Lung microvascular endothelial cell (primary cell): ENCODE measurements around the gene RARRES2. TPM values are rescaled to one million over a fixed set of nuclear protein-coding genes. Genes with fewer than 3 reads are reported as not detected.
"Not testable (repeated sequence)": the region's sequence is repeated elsewhere in the genome, so short reads cannot be mapped to it uniquely, and the experiment has no call there.

Experiments used
- DNase-seq, 2 donors: peaks; one replicate each; pipeline versions ENCODE4 v3.0.0 to v3.0.0-alpha.2; 2010; ENCODE audit warnings: low read depth in 2 of 2
- total RNA-seq: library from RNA; depleted of rRNA; stranded (reverse); fragments of >200 nt; gene quantifications from 2 replicates; pipeline ENCODE4 v1.2.1, GENCODE V29; 2014

Gene RARRES2
- total RNA-seq, 1 donor from 2014 or later, result 2.8 TPM

DNA sequence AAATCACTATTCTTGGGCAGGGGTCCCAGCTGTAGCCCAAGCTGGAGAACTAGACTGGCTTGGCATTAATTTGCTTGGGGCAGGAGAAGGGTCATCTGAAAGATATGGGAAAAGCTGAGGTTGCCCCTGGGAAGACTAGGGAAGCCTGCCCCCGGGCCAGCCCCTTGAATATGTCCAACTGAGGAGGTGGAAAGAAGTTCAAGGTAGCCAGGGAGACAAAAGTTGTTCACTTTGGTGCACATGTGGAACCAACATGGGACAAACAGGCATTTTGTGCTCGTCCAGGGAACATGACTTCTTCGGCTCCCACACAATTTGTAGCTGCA is 19.7 kb downstream of the RARRES2 start:
- no peak for DNase-seq

DNA sequence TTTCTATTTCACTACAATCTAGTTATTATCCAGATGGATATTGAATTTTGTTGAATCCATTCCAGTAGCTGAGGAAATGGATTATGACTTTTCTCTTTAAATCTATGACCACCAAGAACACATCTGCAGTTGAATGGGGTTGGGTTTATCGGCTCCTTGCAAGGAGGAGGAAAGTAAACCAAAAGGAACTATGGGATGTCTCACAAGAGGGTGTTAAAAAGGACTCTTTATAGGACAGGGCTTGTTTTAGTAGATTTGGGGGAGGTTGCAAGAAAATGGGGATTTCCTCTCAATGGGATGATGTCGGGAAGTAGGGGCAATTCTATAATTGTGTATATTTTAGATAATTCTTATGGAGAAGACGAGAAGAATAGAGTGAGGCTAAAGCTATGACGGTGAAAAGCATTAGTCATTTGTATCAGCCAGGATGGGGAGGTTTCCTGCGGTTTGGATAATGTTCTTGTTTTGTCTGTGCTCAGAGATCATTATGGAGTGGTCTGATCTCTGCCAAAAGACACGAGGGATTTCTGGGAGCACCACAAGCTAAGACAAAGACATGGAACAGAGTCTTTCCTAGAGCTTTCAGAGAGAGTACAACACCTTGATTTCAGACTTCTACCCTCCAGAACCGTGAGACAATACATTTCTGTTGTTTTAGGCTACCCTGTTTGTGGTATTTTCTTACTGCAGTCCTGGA is 23.5 kb downstream of the RARRES2 start:
- DNase-seq, result peak; percentile 63 to 68

DNA sequence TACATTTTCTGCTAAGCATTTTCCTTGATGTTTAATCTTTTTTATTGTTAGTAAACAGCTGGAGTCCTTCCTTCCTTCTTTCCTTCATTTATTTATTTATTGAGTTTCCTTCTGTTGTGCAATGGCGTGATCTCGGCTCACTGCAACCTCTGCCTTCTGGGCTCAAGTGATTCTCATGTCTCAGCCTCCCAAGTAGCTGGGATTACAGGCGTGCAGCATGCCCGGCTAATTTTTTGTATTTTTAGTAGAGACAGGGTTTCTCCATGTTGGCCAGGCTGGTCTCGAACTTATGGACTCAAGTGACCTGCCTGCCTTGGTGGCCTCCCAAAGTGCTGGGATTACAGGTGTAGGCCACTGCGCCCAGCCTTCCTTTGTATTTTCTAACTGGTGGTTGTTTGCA is 24.4 kb downstream of the RARRES2 start:
- DNase-seq, result not testable (repeated sequence)

DNA sequence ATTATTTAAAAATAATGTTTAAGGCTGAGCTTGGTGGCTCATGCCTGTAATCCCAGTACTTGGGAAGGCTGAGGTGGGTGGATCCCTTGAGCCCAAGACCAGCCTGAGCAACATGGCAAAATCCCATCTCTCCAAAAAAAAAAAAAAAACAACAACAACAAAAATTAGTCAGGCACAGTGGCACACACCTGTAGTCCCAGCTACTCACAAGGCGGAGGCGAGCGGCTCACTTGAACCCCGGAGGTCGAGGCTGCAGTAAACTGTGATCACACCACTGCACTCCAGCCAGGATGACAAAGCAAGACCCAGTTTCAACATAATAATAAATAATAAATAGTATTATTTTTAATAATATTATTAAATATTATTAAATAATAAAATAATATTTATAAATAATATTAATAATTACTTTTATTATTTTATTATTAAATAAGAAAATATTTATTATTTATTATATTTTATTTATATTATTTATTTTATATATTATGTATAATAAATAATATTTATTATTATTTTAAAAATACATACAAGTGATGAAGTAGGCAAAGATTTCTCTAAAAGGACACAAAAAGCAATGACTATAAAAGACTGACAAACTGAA is 26.7 kb downstream of the RARRES2 start:
- no peak for DNase-seq

DNA sequence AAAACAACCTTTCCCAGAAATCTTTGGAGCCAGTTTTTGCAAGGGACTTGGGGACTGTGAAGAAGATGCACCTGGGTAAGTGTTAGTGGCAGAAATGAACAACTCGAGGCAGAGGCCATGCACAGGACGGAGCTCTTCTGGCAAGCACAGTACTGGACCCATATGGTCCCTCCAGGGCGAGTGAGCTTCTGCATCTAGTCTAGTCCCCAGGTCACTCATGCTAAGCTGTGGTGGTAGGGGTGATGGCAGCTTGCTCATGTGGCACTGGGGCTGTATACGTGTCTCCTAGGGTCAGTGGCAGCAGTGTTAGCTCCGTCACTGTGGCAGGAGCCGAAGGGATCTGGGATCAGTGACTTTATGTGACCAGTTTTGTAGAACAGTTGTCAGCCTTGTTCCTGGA is 27.6 kb downstream of the RARRES2 start:
- no peak for DNase-seq

DNA sequence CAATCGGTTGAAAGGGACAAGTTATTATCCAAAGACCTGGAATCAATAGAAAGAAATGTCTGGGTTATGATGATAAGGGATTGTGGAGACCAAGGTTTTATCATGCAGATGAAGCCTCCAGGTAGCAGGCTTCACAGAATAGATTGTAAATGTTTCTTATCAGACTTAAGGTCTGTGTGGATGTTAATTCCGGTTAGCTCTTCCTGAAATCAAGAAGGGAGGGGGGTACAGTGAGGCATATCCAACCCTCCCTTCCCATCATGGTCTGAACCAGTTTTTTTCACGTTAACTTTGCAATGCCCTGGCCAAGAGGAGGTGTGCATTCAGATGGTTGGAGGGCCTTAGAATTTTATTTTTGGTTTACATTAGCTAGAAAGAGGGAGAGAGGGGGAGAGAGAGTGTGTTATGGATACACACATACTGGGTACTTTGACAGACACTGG is 28.0 kb downstream of the RARRES2 start:
- no peak for DNase-seq

DNA sequence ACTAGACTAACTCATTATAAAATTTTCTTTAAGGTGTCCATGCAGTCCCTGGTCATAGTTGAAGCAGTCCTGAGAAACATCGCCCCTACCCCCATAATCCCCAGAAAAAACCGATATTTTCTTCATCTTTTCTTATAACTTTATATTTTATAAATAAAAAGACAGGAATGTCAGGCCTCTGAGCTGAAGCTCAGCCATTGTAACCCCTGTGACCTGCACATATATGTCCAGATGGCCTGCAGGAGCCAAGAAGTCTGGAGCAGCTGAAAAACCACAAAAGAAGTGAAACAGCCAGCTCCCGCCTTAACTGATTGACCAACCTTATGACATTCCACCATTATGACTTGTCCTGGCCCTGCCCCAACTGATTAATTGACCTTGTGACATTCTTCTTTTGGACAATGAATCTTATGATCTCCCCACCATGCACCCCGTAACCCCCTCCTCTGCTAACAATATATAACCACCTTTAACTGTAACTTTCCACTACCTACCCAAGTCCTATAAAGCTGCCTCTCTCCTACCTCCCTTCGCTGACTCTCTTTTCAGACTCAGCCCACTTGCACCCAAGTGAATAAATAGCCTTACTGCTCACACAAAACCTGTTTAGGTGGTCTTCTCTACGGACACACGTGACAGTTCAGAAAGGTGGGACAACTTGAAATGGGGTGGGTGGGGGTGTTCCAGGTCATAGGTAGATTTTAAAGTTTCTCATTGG is 28.6 kb downstream of the RARRES2 start:
- DNase-seq, result not testable (repeated sequence)

DNA sequence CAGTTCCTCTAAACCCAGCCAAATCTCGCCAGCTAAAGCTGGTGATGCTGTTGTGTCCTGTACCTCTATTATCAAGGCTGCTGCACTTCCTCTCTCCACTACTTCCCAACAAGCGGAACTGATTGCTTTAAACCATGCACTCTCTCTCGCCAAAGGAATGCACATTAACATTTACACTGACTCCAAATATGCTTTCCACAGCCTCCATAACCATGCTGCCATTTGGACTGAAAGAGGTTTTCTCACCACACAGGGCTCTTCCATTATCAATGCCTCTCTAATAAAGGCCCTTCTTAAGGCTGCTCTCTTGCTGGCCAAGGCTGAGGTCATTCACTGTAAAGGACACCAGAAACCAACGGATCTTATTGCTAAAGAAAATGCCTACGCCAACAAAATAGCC is 29.7 kb downstream of the RARRES2 start:
- DNase-seq, result no peak

DNA sequence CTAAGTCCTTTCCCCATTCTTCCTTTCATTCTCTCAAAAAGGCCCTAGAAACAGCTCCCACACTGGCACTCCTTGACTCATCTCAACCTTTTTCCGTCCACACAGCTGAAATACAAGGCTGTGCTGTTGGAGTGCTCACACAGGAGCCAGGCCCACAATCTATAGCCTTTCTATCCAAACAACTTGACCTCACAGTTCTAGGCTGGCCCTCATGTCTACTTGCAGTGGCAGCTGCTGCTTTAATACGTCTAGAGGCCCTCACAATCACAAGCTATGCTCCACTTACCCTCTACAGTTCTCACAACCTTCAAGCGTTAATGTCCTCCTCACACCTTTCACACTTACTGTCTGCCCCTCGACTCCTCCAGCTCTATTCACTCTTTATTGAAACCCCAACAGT is 30.3 kb downstream of the RARRES2 start:
- no peak for DNase-seq

DNA sequence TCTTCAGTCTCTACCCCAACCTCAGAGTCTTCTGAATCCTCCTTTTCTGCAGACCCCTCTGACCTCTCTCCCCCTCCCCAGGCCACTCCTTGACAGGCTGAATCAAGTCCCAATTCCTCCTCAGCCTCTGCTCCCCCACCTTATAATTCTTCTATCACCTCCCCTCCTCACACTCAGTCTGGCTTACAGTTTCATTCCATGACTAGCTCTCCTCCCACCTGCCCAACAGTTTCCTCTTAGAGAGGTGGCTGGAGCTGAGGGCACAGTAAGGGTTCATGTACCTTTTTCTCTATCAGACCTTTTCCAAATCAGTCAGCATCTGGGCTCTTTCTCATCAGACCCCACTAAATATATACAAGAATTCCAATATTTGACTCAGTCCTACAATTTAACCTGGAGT is 32.9 kb downstream of the RARRES2 start:
- DNase-seq, result no peak

DNA sequence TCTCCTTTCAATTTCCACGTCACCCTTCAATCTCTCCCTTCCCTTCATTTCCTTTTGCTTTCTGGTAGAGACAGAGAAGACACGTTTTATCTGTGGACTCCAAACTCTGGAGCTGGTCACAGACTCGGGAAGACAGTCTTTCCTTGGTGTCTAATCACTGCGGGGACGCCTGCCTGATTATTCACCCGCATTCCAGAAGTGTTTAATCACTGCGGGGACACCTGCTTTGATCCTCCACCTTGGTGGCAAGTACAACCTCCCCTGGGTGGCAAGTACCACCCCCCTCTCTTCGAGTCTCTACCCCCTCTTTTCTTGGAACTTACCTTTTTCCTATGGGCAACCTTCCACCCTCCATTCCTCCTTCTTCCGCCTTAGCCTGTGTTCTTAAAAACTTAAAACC is 33.5 kb downstream of the RARRES2 start:
- no peak for DNase-seq

DNA sequence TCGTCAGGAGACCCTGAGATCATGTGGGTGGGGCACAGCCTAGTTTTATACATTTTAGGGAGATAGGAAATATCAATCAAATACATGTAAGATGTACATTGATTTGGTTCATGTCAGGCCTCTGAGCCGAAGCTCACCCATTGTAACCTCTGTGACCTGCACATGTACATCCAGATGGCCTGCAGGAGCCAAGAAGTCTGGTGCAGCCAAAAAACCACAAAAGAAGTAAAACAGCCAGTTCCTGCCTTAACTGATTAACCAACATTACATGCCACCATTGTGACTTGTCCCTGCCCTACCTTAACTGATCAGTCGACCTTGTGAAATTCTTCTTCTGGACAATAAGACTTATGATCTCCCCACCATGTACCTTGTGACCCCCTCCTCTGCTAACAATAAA is 34.3 kb downstream of the RARRES2 start:
- no peak for DNase-seq

DNA sequence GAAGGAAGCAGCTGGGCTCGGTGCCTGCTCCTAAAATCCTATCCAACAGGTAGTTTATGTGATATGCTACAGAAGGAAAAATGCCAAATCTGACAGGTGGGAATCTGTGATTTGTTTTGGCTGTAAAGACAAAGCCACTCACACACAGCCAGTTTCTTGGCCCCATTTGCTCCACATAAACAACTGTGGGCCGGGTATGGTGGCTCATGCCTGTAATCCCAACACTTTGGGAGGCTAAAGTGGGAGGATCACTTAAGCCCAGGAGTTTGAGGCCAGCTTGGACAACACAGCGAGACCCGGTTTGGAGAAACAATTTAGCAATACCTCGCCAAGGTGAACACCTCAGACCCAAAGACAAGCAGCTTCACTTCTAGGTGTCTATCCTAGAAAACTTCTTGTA is 35.1 kb downstream of the RARRES2 start:
- DNase-seq, result not testable (repeated sequence)

DNA sequence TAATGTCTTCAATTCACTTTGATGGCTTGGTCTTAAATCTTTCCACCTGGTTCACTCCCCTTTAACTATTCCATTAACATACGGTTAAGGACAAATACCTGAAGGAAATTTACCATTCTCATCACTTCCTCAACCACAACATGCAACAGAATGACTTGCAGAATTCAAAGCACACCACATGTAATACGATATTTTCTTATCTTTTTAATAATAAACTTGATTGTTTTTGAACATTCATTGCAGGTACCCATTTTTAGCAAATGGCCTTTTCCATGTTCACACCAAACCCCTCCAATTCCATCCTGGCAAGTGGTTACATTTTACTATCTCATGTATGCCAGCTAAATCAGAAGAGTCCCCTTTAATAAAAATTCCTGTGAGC is 35.5 kb downstream of the RARRES2 start:
- not testable (repeated sequence) for DNase-seq

DNA sequence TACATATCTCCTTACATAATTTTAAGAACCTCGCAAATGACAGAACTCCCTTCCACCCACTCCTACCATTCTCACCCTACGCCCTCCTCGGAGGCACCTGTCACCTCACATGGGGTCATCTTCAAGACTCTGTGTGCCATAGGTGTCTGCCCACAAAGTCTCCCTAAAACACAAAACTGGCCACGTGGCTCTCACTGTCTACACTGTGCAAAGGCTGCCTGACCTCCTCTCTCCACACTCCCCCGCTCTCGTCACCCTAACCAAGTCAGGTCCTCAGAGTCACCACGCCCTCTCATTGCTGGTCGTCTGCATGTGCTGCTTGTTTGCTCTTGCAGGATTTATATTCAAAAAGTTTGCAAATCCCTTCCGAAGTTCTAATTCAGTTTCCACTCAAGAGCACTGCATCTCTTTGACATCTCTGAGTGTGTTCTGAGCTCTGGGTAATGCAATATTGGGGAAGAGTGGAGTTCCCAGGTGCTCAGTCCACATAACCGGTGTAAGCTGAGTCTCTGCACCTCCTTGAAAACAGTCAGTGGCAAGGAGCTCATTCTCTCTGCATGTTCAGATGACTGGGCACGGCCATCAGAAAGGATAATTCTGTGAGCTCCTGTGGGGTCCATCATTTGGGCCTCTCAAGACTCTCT is 36.0 kb downstream of the RARRES2 start:
- DNase-seq, result not testable (repeated sequence)

DNA sequence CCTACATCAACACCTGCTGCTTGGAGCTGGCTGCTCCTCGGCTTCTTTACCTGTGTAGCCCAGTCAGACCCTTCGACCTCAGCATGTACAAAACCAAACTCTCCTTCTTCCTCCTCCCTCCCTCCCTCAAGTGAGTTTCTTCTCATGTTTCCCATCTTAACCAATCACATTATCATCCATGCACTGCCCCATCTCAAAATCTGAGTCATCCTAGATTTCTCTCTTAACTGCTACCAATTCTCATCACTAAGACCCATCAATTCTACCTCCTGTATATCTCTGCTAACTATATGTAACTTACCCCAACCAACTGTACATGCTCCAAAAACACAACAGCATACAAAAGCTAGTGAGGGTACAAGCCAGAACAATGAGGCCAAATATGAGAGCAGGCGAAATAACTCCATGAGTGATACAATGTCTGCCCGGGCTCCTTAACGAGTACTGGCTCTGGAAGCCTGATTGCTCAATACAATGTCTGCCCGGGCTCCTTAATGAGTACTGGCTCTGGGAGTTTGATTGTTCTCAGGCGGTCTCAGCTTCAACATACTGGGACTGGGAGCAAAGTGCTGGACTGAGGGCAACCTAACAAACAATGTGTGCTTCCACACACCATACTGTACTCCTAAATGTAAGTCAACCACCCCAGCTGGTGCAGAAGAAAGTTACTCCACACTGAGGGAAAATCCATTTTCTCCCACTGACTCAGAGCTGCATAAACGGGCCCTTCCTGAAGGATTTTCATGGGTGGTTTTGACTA is 36.8 kb downstream of the RARRES2 start:
- not testable (repeated sequence) for DNase-seq

DNA sequence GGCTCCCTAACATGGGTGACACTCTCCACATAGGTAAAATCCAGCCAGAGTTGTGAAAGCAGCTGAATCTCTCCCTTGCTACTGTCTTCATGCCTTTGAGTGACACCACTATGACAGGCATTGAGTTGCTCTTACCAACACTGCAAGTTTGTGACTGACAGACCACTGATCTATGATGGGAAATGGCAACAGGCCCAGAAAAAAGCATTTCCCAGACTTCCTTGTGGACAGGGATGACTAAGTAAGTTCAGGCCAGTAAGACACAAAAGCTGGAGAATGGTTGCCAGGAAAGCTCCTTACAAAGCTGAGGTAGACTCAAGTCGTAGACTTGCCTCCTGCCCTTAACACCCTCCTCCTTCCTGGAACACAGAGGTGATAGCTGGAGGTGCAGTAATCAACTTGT is 38.5 kb downstream of the RARRES2 start:
- DNase-seq, result peak in 1 of 2 donors; percentile 64

DNA sequence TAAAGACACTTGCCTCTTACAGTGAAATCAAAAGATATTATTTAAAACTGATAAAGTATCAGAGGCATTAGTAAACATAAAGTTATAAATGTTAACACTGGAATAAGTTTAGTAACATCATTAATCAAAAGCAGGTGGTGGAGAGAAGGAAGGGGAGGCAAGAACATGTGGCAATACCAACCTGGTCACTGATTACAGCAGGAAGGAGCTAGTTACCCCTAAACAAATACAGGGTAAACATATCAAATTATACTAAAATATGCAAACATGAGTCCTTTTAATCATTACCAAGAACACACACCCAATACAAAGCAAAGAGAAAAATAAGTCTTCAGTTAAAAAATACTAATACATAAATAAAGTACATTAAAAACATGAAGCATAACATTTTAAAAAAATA is 43.5 kb downstream of the RARRES2 start:
- DNase-seq, result not testable (repeated sequence)

DNA sequence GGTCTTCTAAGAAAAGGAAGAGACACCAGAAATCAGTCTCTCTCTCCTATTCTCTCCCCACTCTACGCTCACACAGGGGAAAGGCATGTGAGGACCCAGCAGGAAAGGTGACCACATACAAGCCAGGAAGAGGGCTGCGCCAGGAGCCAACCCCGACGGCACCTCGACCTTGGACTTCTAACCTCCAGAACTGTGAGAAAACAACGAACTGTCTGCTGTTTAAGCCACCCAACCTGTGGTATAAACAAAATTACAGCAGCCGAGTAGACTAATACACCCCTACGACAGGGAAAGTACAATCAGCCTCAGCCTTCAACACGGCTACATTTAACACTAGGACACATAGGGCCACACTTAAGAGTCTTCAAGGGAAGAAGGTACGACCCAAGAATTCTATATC is 44.6 kb downstream of the RARRES2 start:
- DNase-seq, result not testable (repeated sequence)

DNA sequence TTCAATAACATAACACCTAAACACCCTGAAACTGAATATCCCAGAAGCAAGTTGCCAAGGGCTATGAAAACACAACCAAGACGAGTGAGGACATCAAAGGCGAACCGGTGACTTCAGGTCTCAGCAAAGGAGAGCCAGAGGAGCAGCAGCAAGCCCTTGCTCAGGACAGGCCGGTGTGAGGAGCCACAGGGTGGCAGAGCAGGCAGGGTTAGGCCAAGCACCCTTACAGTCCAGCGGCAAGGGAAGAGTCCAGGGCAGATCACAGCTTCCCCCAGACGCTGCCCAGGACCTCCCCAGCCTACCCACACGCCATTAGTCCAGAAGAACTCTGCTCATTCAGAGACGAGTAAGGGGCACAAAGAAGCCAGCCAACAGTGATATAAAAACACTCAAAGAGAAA is 45.8 kb downstream of the RARRES2 start:
- DNase-seq, result not testable (repeated sequence)

DNA sequence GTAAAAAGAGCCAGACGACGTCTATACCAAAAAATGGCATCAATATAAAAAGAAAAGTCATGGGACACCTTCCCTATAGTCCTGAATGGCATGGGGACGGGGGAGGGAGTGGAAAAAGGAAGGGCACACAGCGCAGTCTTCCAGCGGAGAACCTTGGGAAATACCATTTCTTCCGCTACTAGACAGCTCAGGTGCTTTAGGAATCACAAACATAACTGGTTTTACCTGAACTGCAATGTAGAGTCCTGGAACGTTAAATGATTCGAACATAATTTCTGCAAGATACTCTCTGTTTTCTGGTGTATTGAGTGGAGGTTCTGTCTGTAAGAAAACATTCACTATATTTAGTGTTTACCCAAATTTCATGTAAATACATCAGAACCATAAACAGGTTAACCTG is 46.4 kb downstream of the RARRES2 start:
- not testable (repeated sequence) for DNase-seq

DNA sequence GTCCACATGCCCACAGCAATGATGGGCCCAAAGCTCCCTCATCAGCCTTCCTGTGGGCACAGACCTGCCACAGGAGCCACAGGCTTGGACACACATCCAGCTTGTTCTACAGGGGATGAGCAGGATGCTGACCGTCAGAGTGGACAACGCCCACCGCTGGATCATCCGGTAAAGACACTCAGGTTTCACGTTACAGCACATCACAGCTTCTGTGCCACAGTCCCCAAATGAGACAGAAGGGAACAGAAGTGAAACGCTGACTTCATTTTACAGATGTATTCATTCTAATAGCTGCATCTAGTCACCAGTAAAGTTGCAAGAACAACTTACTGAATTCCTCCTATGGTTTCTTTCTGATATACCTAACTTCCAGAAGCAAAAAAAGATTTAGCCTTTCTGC is 51.1 kb downstream of the RARRES2 start:
- DNase-seq, result not testable (repeated sequence)
